Measurements from ENCODE around the gene TNRC6C.
"Not testable (repeated sequence)": the region's sequence is repeated elsewhere in the genome, so short reads cannot be mapped to it uniquely, and the experiment has no call there.

The TNRC6C gene

GRCh38 chr17:77933777-77934398 is 24.6 kb upstream of the TNRC6C start:
- DNase-seq = no peak

DNA sequence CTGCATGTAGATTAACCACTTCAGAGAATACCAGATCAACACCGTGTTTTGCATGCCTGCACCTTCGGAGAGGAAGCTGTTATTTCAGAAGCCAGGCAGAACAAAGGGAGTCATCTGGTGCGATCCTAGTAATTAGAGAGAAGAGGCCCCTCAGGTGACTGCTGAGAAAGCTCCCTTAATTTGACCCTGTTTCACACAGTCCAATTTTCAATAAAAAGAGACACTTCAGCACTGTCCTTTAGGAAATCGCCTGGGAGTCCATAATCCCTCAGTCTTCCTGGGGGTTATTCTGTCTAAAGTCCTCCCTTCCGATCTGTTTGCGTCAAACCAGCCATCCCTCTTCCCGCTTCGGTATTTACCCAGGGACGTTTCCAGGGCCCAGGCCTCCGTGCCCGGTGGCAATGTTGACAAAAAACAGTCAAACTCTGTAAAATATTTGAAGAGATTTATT is 23.4 kb upstream of the TNRC6C start:
- DNase-seq = no peak

DNA sequence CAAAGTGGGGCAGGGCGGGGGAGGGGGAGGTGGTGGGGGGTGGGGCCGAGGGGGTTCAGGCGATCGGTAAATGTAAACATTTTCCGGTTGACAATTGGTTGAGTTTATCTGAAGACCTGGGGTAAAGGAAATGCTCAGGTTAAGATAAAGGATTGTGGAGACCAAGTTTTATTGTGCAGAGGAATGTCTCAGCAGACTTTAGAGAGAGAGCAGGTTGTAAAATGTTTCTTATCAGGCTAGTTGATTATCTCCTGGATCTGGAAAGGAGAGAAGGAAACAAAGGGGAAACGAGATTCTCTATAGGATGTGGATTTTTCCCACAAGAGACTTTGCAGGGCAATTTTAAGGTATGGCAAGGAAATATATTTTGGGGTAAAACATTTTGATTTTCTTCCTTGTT is 22.8 kb upstream of the TNRC6C start:
- not testable (repeated sequence) for DNase-seq

- no peak for DNase-seq
These were observed 21.6 kb upstream of the TNRC6C start for GRCh38 chr17:77936881-77937280.

DNA sequence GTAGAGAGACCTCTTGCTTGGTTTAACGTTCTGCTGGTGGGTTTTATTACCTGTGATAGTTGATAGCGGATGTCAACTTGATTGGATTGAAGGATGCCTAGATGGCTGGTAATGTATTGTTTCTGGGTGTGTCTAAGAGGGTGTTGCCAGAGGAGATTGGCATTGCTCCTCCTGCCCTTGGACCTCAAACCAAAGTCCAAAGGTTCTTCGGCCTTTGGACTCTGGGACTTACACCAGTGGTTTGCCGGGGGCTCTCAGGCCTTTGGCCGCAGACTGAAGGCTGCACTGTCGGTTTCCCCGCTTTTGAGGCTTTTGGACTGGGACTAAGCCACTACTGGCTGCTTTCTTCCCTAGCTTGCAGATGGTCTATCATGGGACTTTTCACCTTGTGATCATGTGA is 17.5 kb upstream of the TNRC6C start:
- DNase-seq = no peak

DNA sequence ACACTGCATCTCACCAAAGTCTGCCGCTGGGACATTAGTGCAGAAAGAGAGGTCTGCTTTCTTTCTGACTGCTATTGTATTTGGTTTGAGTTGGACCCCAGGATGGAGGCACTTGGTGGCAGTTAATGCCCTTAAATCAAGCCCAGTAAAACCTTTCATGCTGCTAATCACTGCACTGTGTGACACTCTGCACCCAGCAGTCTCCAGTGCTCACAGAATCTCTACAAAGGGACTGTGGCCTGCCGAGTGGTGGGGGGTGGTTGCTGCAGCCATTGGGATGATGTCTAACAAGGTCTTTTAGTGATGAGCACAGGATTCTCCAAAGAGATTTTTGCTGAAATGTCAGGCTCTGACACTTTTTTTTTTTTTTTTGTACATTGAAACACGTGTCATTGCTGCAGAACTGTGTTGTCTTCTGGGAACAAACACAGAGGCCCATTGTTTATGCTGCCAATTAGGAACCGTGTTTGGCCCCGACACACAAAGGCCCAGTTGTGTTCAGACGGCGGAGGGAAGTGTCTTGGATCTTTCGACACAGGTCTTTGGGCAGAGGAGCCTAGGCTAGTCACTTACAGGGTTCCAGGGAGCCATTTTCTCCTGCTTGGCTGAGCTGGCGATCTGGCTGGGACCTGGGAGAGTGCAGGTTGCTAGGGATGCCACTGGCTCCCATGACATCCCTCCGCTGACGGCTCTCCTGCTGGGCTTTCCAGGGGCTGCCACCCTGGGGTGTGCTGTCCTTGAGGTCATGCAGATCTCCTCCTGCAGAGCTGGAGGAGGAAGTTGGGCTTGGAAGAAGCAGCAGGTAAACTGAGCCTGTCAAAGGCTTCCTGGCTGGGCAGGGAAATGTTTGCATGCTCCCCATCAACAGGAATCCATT is 16.2 kb upstream of the TNRC6C start:
- no peak for DNase-seq

- no peak for DNase-seq
These were observed 14.5 kb upstream of the TNRC6C start for GRCh38 chr17:77943971-77944370.

DNA sequence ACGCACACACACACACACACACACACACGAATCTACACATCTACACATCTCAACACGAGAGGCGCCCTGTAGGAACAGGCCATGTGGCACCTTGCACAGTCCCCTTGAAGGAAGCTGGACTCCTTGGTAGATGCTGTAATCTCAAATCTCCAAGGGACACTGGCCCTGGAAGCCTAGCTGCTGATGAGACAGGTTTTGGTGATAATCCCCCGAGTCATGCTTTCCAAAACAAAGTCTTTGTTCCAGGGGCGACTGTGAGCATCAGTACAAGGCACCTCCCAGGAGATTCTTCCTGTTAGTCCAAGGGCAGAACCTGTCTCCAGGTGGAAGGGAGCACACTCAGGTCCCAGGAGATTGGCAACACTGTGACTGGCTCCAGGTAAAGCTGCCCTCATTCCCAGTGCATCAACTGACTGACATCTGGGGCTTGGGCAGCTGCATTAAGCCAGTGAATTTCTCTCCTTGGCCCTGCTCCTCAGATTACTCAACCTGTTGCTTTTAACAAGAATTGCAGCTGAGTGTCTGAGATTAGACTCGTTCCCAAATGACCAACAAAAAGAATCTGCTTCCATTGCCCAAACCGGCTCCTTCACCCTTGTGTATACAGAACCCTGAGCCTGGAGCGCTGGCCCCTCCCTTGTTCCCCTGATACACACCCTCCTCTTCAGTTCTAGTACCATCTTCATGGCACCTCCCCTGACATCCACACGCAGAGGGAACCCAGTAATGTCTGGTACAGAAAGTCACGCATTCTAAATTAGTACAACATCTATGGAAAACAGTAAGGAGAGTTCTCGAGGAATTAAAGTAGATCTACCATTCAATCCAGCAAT is 13.9 kb upstream of the TNRC6C start:
- no peak for DNase-seq

DNA sequence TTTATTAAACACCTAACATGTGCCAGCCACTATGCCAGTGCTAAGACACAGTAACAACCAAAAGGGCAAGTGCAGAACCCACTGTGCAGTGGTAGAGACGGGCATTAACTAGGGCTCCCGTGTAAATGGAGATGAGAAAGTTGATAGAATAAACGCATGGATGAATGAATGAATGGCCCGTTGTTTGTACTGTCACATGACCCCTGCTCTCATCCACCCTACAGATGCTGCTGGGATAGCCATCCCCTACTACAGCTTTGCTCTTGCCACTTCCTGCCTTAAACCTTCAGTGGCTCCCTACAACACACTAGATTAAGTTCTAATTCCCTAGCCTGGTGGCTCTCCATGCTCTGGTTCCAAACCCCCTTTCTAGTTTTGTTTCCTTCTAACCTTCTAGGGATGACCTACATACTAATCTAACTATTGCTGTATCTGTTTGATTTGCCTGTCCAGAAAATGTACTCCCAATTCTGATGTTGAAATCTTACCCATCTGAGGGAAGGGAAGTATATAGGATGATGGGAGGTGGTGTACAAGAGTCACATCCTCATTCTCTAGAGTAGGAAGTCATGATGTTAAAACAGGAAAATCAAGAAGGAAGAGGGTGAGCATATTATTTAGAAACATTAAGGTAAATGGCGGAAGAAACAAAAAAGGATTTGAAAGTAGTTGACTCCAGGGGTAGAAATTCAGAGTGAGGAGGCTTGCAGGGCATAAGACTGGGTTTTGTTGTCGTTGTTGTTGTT is 11.4 kb upstream of the TNRC6C start:
- no peak for DNase-seq

DNA sequence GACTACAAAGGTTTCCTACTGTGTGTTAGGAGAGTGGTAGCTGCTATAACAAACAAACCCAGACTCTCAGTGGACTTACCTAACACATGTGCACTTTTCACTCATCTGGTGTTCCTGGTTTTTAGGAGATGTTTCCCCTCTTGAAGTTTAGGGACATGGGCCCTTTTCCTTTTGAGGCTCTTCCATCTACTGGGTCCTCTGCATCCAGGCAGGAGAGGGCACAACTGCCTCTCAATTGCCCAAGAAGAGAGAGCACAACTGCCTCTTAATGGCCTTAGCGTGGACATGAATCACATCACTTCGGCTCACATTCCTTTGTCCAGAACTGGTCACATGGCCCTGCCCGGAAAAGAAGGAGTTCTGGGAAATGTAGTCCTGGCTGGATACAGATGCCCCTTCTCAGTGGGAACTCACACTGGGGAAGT is 9.8 kb upstream of the TNRC6C start:
- DNase-seq = no peak

GRCh38 chr17:77951123-77951522 is 7.4 kb upstream of the TNRC6C start:
- no peak for DNase-seq

DNA sequence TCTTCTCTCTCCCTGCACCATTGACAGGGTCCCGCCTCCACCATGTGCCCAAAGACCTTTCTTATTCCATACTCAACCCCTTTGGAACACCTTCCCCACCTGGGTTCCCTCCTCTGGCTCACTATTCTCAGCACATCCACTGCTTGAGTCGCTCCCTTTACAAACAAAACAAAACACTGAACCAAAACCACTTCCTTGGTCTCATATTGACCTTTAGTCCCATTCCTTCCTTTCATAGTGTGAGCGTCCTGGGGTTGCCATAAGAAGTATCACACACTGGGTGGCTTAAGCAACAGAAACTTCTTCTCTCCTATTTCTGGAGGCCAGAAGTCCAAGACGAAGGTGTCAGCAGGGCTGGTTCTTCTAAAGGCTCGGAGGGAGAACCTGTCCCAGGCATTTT is 6.1 kb upstream of the TNRC6C start:
- DNase-seq = no peak

DNA sequence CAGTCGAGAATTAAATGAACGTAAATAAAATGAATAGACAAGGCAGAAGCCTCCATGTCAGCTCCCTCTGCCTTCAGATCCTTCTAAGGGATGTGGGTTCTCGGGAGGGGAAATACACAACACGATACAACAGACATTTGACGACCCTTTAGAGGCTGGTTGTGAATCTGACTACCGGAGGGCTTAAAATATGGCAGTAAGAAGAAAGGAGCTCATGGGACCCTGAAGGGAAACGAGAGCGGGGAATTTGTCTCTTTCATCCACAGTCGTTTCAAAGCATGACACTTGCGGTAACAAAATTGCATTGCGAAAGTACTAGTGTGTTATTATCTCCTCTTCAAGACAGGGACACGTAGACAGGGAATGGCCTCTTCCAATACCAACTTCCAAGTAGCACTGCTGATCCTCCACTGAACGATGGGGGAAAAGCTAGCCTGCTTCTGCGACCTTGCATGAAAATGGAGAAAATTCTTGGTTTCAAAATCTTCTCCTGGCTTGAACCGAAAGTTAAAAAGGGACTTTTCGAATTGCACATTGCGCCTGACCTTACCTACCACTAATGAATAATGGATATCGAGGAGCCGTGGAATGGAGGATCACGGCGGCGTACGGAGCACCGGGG is 1.2 kb upstream of the TNRC6C start:
- peak in 1 of 5 experiments; percentile 30 for DNase-seq

DNA sequence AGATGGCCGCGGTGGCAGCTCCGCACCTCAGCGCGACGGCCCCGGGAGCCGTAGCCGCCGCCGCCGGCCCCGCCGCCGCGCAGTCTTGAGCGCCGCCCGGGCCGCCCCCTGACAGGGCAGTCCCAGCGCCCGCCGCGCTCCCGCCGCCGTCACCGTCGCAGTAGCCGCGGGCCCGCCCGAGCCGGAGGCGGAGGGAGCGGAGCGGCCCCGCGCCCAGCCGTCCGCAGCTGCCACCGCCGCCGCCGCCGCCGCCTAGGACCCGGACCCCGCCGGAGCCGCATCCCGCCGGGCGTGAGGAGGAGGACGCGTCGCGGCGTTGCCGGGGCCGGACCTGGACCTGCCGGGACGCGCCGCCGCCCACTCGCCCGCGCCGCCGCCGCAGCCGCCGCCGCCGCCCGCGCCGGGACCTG is 218 bp downstream of the TNRC6C start:
- DNase-seq = no peak

DNA sequence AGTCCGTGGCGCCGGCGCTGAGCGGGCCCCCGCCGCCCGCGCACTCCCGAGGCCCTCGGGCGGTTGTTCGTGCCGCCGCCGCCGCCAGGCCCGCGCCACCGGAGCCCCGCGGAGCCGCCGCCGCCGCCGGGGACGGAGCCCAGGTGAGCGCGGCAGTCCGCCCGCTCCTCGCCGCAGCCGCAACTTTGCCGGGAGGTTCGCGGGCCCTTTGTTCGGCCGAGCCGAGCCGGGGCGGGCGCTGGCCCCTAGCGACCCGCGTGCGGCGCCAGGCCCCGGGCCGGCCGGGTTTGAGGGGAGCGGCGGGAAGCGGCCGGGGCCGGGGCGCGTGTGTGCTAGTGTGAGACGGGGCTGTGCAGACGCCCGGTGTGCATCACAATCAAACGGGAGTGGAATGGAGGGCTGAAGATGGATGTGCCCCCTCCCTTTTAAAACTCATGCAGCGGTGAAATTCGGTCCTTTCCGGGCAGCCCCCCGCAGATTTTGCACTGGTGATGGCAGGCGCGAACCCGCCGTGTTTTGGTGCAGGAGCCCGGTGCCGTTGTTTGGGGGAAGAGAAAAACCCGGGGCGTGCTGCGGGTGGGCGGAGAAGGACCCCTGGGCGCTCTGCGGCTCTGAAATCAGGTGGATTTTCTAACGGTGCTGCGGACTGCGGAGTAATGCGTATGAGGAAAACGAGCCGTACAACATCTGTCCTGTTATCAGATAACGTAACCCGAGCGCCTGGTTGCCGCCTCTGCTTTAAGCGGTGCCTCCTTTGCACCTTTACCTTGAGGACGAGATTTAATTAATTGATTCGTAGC is 823 bp downstream of the TNRC6C start:
- peak in 3 of 5 experiments; percentile 13 to 63 (median 24) for DNase-seq

DNA sequence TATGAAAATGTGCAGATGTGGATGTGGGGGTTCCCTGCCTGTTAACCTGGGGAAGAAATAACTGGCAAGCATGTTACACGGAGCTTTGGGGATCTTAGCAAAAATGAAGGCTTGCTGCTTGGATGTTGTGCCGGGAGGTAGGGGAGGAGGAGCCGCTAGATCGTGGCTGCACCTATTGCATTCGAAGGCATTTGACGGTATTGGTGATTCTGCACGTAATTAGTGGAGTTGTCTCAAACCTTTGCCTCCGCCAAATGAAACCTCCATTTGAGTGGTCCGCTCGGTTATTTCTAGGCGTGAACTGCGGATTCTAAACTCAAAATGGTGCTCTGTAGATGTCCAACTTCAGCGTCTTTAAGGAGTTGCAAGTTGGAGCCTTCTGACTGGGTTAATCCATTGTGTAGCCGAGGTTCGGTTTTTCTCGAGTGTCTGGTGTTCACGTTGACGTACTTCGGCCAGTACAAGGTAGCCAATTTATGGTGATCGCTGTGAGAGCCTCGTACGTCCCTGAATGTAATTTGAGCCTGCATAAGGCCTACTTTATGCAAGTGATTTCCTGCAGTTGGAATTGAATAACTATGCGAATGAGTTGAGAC is 1.5 kb downstream of the TNRC6C start:
- peak in 3 of 5 experiments; percentile 7 to 64 (median 40) for DNase-seq

DNA sequence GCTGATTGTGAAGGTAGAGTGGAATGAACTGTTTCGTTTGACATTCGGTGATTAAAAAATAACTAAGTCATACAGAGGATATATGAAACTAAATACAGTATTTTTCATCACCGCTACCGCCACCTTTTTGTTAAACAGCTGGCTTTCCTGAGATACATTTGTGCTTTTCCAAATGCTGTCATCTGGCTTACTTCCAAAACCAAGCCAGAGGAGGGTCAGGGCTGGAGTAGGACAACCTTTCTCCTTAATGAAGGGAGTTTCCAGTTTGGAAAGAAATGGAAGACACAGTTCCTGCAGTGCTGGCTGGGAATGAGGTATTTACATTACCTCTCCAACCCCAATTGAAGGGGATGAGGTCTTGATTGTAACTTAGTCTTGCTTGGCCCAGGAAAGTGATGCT is 3.2 kb downstream of the TNRC6C start:
- no peak for DNase-seq

DNA sequence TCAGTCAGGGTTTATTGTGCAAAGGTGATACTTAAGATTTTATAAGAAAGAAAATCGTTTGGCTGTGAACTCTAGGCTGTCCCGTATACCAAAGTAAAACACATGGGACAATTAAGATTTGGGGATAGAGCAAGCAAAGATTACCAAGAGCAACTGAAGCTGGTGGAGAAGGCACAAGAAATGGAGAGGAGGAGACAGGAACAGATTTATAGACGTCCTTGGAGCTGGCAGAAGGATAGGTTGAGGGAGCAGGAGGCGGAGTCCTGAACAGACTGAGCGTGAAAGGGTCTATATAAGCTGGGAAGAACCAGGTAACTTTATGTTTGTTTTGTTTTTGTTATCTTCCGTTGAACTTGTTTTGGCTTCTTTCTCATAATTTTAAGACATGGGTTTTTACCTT is 3.8 kb downstream of the TNRC6C start:
- DNase-seq = no peak

GRCh38 chr17:77963441-77963840 is 4.9 kb downstream of the TNRC6C start:
- peak in 3 of 5 experiments; percentile 30 to 58 (median 51) for DNase-seq

DNA sequence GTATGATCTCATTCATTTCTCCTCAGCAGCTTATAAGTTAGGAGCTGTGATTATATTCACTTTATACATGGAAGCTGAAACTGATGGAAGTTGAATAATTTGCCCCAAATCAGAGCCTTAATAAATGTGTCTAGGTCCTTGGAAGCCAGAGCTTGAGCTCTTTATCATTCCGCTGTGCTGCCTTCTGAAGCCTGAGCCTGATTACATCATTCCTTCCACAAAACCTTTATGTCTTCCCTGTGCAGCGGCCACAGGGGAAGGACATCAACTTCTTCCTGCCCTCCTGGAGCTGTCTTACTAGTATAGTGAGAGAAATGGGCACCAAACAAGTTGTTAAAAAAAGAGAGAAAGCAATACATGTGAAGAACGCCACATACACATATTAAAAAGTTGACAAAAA is 6.8 kb downstream of the TNRC6C start:
- DNase-seq = no peak

GRCh38 chr17:77966476-77966875 is 8.0 kb downstream of the TNRC6C start:
- DNase-seq = no peak

All from T-helper 2 cell (primary cell).